GM12878 (cell line): ENCODE data around the gene PKD1L1. TPM values are rescaled to one million over a fixed set of nuclear protein-coding genes. Genes with fewer than 3 reads are reported as not detected.

Experiments
- ATAC-seq: fragments of 200-7000 bp; cut with Tn5 transposase; 3 replicates; pipeline ENCODE4 v1.9.1; 2020; ENCODE audit warnings: mild to moderate bottlenecking, moderate library complexity
- BruUV-seq: library from RNA; stranded (reverse); fragments of 400-500 nt; replicated peaks from 2 replicates; lab custom pipeline; 2021; lab: Mats Ljungman, UMichigan
- CTCF ChIA-PET: fragments of 300-600 bp; sonication (Branson Sonifier 250); formaldehyde crosslinking; extraction: SDS; loops from one replicate; lab custom pipeline; 2021; ENCODE audit warnings: inconsistent platforms; lab: Yijun Ruan, JAX
- POLR2A ChIA-PET: fragments of 350-600 bp; formaldehyde crosslinking; extraction: SDS; loops from one replicate; lab custom pipeline; 2021; ENCODE audit warnings: inconsistent platforms; lab: Charles Lee
- RAD21 ChIA-PET: fragments of 300-600 bp; sonication (Branson Sonifier 250); formaldehyde crosslinking; loops from one replicate; lab custom pipeline; 2023; ENCODE audit warnings: antibody characterized with exemption; ENCODE audit not compliant: unreplicated experiment; lab: Charles Lee
- SMC1A ChIA-PET: fragments of 300-600 bp; sonication (Branson Sonifier 250); formaldehyde crosslinking; loops from one replicate; lab custom pipeline; 2023; ENCODE audit not compliant: unreplicated experiment, uncharacterized antibody; lab: Charles Lee
- DNase-seq: peaks from one replicate; pipeline ENCODE4 v3.0.0-alpha.2; 2011; ENCODE audit warnings: low read depth, low spot score
- FAIRE-seq: peaks from 3 replicates; lab custom pipeline; 2011; peaks lifted over from hg19 to GRCh38; lab: Jason Lieb, UNC
- H2AFZ ChIP-seq: 2 replicates; pipeline ENCODE4 v1.6.0; 2011; ENCODE audit warnings: low read depth, low read length, control low read depth; ENCODE audit not compliant: control insufficient read depth
- H3K27ac ChIP-seq: 2 replicates; pipeline ENCODE4 v1.5.1; 2011; ENCODE audit warnings: control low read depth; ENCODE audit not compliant: control insufficient read depth, insufficient read depth
- H3K27me3 ChIP-seq, 2 experiments: replicated peaks in 1 of 2; 2 replicates each; pipeline versions ENCODE4 v1.6.0 to v1.6.1; 2011; ENCODE audit warnings: low read length in 1 of 2; ENCODE audit not compliant: control insufficient read depth in 2 of 2, insufficient read depth in 2 of 2
- H3K36me3 ChIP-seq, 2 experiments: 2 replicates each; pipeline ENCODE4 v1.5.1; 2011; ENCODE audit warnings: low read length in 1 of 2; ENCODE audit not compliant: control insufficient read depth in 2 of 2, insufficient read depth in 2 of 2
- H3K4me1 ChIP-seq: 2 replicates; pipeline ENCODE4 v1.6.1; 2011; ENCODE audit warnings: mild to moderate bottlenecking, low read length, moderate library complexity, mixed read lengths; ENCODE audit not compliant: control insufficient read depth, insufficient read depth
- H3K4me2 ChIP-seq: 2 replicates; pipeline ENCODE4 v1.6.0; 2011; ENCODE audit warnings: control low read depth; ENCODE audit not compliant: control insufficient read depth, insufficient read depth
- H3K4me3 ChIP-seq: fragments of 200-600 bp; sonication (generic); 2 replicates; pipeline ENCODE4 v1.5.1; 2016
- H3K79me2 ChIP-seq: 2 replicates; pipeline ENCODE4 v1.6.0; 2011; ENCODE audit warnings: low read length; ENCODE audit not compliant: control insufficient read depth, insufficient read depth
- H3K9ac ChIP-seq: 2 replicates; pipeline ENCODE4 v1.8.0; 2011; ENCODE audit warnings: low read length, control low read depth, mixed read lengths; ENCODE audit not compliant: control insufficient read depth, insufficient read depth
- H3K9me3 ChIP-seq: replicated peaks from 3 replicates; pipeline ENCODE4 v1.5.1; 2011; ENCODE audit warnings: mild to moderate bottlenecking, low read length; ENCODE audit not compliant: control insufficient read depth, insufficient read depth
- H4K20me1 ChIP-seq: 2 replicates; pipeline ENCODE4 v1.6.0; 2011; ENCODE audit not compliant: control insufficient read depth, insufficient read depth
- NKRF ChIP-seq: fragments of 450-650 bp; conservative IDR thresholded peaks from 2 replicates; pipeline ENCODE4 v1.6.1; 2017; ENCODE audit warnings: mild to moderate bottlenecking, moderate library complexity
- PBX3 ChIP-seq: IDR thresholded peaks from 2 replicates; pipeline ENCODE4 v1.6.1; 2011; ENCODE audit warnings: mild to moderate bottlenecking, low read depth, low read length, moderate library complexity; ENCODE audit not compliant: insufficient replicate concordance
- SREBF1 ChIP-seq: IDR thresholded peaks from 2 replicates; pipeline ENCODE4 v1.6.1; 2012; ENCODE audit warnings: mild to moderate bottlenecking, low read length
- SRF ChIP-seq, 2 experiments: IDR thresholded peaks; 2 replicates each; pipeline ENCODE4 v1.6.1; 2011; ENCODE audit warnings: low read depth in 2 of 2, low read length in 2 of 2, mild to moderate bottlenecking in 1 of 2, moderate library complexity in 1 of 2
- WGBS: methylation state at CpG from one replicate; pipeline ENCODE4 v1.1.6; 2016; ENCODE audit warnings: low lambda C conversion rate; ENCODE audit not compliant: insufficient replicate concordance, insufficient coverage; ENCODE audit errors: missing lambda C conversion rate; 5-methylcytosine and 5-hydroxymethylcytosine counted together
- in situ Hi-C: fragments of 300-500 bp; cut with MboI; formaldehyde crosslinking; loops from 9 replicates; pipeline ENCODE4 v1.14.3; 2018; ENCODE audit warnings: mixed read lengths
- intact Hi-C: fragments of 100-400 bp; cut with micrococcal nuclease; formaldehyde crosslinking; loops from one replicate; pipeline ENCODE4 v1.14.2; 2022; ENCODE audit not compliant: unreplicated experiment
- polyA plus RNA-seq, 11 experiments: library from polyadenylated mRNA; depleted of rRNA in 4 of 11; unstranded in 6 of 11; stranded (reverse) in 5 of 11; fragments of >200 nt; fragmentation: Nextera tagmentation in 4 of 11; fragmentation: Illumina TruSeq in 1 of 11; extraction: Ambion mirVana in 4 of 11; extraction: Trizol in 1 of 11; gene quantifications; 1 replicate in 1 of 11; 2 replicates in 10 of 11; pipeline versions ENCODE4 v1.2.1 to v1.2.3, GENCODE V29; 2011 to 2016; ENCODE audit warnings: inconsistent platforms in 2 of 11, missing spikeins in 2 of 11, low read depth in 1 of 11
- total RNA-seq, 4 experiments: library from RNA; depleted of rRNA in 3 of 4; stranded (reverse); fragments of >200 nt in 3 of 4; fragmentation: Illumina TruSeq in 1 of 4; extraction: Trizol in 1 of 4; gene quantifications; 2 replicates each; pipeline versions ENCODE4 v1.2.1 to v1.2.3, GENCODE V29; 2013 to 2021

Gene PKD1L1
- total and polyA plus RNA-seq, 10 of the 15 experiments (the other 5 are each of a cell fraction or from before 2014, with no cell fraction given), result under 0.01 to 0.05 (median 0.02) TPM; not detected in 3

DNA sequence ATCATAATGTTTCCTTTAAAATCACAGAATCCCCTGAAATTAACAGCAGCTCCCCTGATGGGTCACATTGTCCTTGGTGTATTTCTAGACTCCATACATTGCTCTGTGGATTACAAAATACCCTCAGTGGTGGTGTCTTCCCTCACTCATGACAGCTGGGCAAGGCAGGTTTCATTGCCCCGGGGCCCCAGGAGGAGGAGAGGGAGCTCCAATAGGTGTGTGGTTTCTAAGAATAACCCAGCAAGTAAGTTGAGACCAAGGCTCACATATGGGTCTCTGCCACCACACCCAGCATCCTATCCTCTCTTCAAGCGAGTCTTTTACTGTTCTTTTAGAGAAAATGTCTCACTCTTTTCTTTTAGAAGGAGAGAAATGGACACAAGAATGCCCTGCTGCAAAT is 63.6 kb downstream of the PKD1L1 start:
- Histone ChIP-seq H3K9me3 (no peaks in the 10 kb centered on the region), H3K27ac (no peak overlapping the region), H3K9ac (no peak overlapping the region), H3K4me1 (no peaks in the 10 kb centered on the region), H3K36me3 (no peaks in the 10 kb centered on the region), H3K79me2 (no peaks in the 10 kb centered on the region), H3K27me3 (peaks cover 5 to 7% of the 10 kb centered on the region in 2 experiments; a peak in 3 of 4 replicates), H2AFZ (no peak overlapping the region), H4K20me1 (no peaks in the 10 kb centered on the region), H3K4me2 (no peak overlapping the region), H3K4me3 (no peak overlapping the region)
- DNase-seq, result no peak
- RAD21 ChIA-PET, result no interaction called here
- SMC1A ChIA-PET, result no interaction called here
- CTCF ChIA-PET, result interaction anchor here (1.0 to 1.1 kb wide), 2 partner anchors 45 to 60 kb away, joined by 3 read pairs; no protein-coding TSS in a partner anchor
- POLR2A ChIA-PET, result no interaction called here
- no TSS peak for BruUV-seq
- 0% methylated on average over 2 of the region's 2 CpGs for WGBS
- intact Hi-C loops, result no loop called here
- no peak for TF ChIP-seq SREBF1
- TF ChIP-seq SRF (IDR thresholded peaks at IDR 0.05; ENCODE audit: low read depth in 2 of 2, low read length in 2 of 2), result no peak
- TF ChIP-seq PBX3, result no peak
- no peak for TF ChIP-seq NKRF
- ATAC-seq, result no peak
- in situ Hi-C loops, result no loop called here
- no peak for FAIRE-seq
